H7 (cell line): ENCODE results near the gene BCL2L14. TPM values are rescaled to one million over a fixed set of nuclear protein-coding genes. Genes with fewer than 3 reads are reported as not detected.

Source experiments
- DNase-seq: peaks from one replicate; pipeline ENCODE4 v3.0.0; 2012
- H3K27me3 ChIP-seq: 2 replicates; pipeline ENCODE4 v1.6.0; 2011; ENCODE audit warnings: mild to moderate bottlenecking, low read length; ENCODE audit not compliant: control insufficient read depth, insufficient read depth
- H3K36me3 ChIP-seq: replicated peaks from 2 replicates; pipeline ENCODE4 v1.5.1; 2011; ENCODE audit warnings: low read length; ENCODE audit not compliant: control insufficient read depth, insufficient read depth
- H3K4me3 ChIP-seq: 2 replicates; pipeline ENCODE4 v1.5.1; 2011; ENCODE audit warnings: low read depth, mild to moderate bottlenecking, control low read depth, low read length, moderate library complexity; ENCODE audit not compliant: insufficient read depth
- total RNA-seq: library from RNA; depleted of rRNA; stranded (reverse); fragments of >200 nt; shearing (Covaris generic); gene quantifications from 2 replicates; pipeline ENCODE4 v1.2.3, GENCODE V29; 2014

The BCL2L14 gene
- total RNA-seq, 1 experiment from 2014 or later = 1.9 TPM

GRCh38 chr12:12036901-12037300 lies 33.8 kb upstream of the BCL2L14 start:
- Histone ChIP-seq H3K4me3 (no peak overlapping the region), H3K36me3 (no peaks in the 10 kb centered on the region), H3K27me3 (no peaks in the 10 kb centered on the region)
- no peak for DNase-seq

DNA sequence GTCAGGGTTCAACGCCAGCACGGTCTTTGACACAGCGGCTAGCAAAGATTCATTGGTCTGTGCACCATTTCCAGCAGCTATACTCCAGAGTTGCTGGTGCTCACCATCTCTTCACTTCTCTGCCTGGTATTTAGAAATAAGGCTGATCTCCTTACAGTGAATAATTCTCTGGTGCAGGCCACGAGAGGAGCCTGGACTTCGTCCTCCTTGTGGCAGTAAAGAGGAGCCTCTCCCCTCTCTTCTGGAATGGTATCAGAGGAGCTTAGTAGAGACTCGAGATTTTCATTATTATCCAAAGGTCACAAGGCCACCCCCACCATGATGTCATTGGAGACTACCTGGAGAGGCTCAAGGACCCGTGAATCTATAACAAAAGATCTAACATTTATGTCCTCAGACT lies 30.8 kb upstream of the BCL2L14 start:
- no peak for DNase-seq
- H3K27me3 ChIP-seq = no peaks in the 10 kb centered on the region
- H3K36me3 ChIP-seq = no peaks in the 10 kb centered on the region
- no peak overlapping the region for H3K4me3 ChIP-seq

GRCh38 chr12:12046401-12046800 lies 24.3 kb upstream of the BCL2L14 start:
- Histone ChIP-seq H3K27me3 (no peaks in the 10 kb centered on the region), H3K36me3 (no peaks in the 10 kb centered on the region), H3K4me3 (no peak overlapping the region)
- no peak for DNase-seq

DNA sequence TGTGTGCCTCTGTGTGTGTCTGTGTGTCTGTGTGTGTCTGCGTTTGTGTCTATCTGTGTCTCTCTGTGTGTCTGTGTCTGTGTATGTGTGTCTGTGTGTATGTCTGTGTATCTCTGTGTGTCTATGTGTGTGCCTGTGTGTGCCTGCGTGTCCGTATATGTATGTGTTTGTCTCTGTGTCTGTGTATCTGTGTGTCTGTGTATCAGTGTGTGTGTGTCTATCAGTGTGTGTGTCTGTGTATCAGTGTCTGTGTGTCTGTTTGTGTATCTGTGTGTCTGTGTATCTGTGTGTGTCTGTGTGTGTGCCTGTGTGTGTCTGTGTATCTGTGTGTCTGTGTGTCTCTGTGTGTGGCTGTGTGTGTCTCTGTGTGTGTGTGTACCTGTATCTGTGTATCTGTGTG lies 23.1 kb upstream of the BCL2L14 start:
- Histone ChIP-seq H3K27me3 (no peaks in the 10 kb centered on the region), H3K4me3 (no peak overlapping the region), H3K36me3 (no peaks in the 10 kb centered on the region)
- no peak for DNase-seq

- Histone ChIP-seq H3K36me3 (no peaks in the 10 kb centered on the region), H3K4me3 (no peak overlapping the region)
- DNase-seq = no peak
Measured at GRCh38 chr12:12048266-12048665, 22.5 kb upstream of the BCL2L14 start.

GRCh38 chr12:12048714-12049113 lies 22.0 kb upstream of the BCL2L14 start:
- no peaks in the 10 kb centered on the region for H3K27me3 ChIP-seq
- no peak overlapping the region for H3K4me3 ChIP-seq
- H3K36me3 ChIP-seq = no peaks in the 10 kb centered on the region
- DNase-seq = no peak

More at GRCh38 chr12:12048266-12048665, 22.5 kb upstream of the BCL2L14 start:
- H3K27me3 ChIP-seq = no peaks in the 10 kb centered on the region

DNA sequence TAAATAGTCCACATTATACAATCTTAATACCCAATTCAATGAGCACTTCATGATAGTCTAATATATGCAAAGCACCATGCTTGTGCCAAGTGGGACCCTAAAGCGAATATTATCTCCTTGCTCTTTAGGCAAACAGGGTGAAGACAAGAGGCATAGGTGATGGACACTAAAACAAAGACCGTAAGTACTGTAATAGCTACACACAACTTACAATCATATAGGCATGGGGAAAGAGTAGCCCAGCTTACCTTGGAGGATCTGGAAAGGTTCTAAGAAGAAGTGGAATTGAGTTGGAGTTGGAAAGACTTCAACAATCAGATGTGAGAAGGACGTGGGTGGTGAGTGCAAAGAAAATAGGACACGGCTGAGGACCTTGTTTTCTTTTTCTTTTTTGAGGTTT lies 19.1 kb upstream of the BCL2L14 start:
- no peak overlapping the region for H3K4me3 ChIP-seq
- no peak for DNase-seq
- no peaks in the 10 kb centered on the region for H3K36me3 ChIP-seq
- no peaks in the 10 kb centered on the region for H3K27me3 ChIP-seq

DNA sequence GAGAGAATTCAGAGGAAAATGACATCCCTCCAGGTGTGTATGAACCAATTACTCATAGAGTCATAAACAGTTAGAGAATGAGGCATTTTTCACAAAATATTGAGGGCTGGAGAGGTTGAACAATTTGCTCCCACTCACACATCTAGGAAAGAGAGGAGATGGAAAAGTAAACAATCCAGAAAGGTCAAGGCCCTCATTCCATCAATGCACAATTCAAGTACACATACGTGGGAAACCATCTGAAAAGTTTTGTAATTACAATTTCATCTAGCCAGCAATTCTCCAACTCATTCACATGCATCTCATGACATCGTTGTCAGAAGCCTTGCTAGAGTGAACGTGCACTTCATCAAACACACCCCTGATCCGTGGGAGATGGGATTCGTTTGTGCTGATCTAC lies 15.7 kb upstream of the BCL2L14 start:
- Histone ChIP-seq H3K36me3 (no peaks in the 10 kb centered on the region), H3K27me3 (no peaks in the 10 kb centered on the region), H3K4me3 (no peak overlapping the region)
- no peak for DNase-seq

- Histone ChIP-seq H3K36me3 (no peaks in the 10 kb centered on the region), H3K27me3 (no peaks in the 10 kb centered on the region), H3K4me3 (no peak overlapping the region)
- no peak for DNase-seq
Measured at GRCh38 chr12:12056951-12057350, 13.8 kb upstream of the BCL2L14 start.

DNA sequence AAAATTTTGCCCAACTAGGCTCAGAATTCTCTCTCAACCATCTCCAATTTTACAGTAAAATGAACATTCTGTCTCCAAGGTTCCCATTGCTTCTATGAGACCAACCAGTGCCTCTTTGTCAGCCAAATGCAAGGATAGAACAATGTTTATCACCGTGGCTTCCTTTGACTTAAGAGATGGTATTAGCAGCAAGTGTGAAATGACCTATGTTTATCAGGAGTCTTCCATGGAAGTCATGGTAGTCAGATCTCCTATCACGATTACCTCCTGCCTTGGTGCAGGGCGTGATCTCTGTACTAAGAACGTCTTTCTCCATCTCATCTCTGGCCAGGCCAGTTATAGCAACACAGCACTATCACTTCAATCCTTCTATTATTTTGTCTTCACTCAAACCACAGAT lies 6.1 kb upstream of the BCL2L14 start:
- no peaks in the 10 kb centered on the region for H3K36me3 ChIP-seq
- no peak for DNase-seq
- H3K4me3 ChIP-seq = no peak overlapping the region
- no peaks in the 10 kb centered on the region for H3K27me3 ChIP-seq

DNA sequence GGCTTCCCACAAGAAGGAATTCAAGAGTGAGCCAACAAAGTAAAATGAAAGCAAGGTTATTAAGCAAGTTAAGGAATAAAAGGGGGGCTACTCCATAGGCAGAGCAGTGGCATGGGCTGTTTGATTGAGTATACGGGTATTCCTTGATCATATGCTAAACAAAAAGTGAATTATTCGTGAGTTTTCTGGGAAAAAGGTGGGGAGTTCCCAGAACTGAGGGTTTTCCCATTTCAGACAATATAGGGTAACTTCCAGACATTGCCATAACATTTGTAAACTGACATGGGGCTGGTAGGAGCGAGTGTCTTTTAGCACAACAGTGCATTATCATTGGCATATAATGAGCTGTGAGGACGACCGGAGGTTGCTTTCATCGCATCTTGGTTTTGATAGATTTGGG lies 2.0 kb upstream of the BCL2L14 start:
- no peak overlapping the region for H3K4me3 ChIP-seq
- no peaks in the 10 kb centered on the region for H3K36me3 ChIP-seq
- no peak for DNase-seq
- H3K27me3 ChIP-seq = no peaks in the 10 kb centered on the region

GRCh38 chr12:12069821-12070548 lies 754 bp upstream of the BCL2L14 start:
- Histone ChIP-seq H3K36me3 (no peaks in the 10 kb centered on the region), H3K4me3 (no peak overlapping the region), H3K27me3 (no peaks in the 10 kb centered on the region)
- no peak for DNase-seq

GRCh38 chr12:12072064-12072760 lies 1.5 kb downstream of the BCL2L14 start:
- Histone ChIP-seq H3K27me3 (no peaks in the 10 kb centered on the region), H3K4me3 (no peak overlapping the region), H3K36me3 (no peaks in the 10 kb centered on the region)
- DNase-seq = peak; percentile 42

- Histone ChIP-seq H3K27me3 (no peaks in the 10 kb centered on the region), H3K4me3 (no peak overlapping the region), H3K36me3 (no peaks in the 10 kb centered on the region)
- DNase-seq = no peak
Measured at GRCh38 chr12:12079291-12079690, 8.6 kb downstream of the BCL2L14 start.

DNA sequence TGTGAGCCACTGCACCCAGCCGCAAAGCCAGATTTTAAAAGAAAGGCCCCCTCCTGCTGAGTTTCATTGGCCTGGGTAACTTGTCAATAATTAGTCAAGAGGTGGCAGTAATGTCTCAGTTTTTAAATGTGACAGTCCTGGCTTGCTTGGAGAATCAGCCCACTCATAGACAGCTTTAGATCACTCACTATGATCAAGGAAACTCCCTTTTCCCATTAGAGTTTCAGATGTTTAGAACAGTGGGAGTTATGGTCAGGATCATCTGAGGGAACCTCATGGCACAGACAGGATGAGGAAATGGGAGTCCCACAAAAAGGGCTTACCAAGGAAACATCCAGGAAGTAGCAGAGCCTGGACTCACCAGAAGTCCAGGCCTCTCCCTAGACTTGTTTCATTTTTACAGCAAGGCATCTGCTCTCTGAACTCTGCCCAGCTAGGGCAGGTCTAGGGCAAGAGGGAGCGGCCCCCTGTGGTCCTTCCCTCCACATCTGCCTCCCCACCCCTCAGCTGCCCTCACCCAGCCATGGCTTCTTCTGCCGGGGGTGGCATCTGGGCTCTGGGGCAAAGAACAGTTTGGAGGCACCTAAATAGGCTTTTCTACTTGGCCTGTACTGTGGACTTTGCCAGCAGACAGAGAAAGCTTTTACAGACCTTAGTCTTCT lies 11.2 kb downstream of the BCL2L14 start:
- Histone ChIP-seq H3K27me3 (no peaks in the 10 kb centered on the region), H3K36me3 (no peaks in the 10 kb centered on the region), H3K4me3 (no peak overlapping the region)
- peak; percentile 62 for DNase-seq
